Stimulated activated CD4-positive, alpha-beta T cell treated with anti-CD3 and anti-CD28 coated beads, Interleukin-1b, Interleukin-23, amount 100 ng/mL, for 24 hours (primary cell): Measurements from ENCODE around the gene ADRB2.
"Not testable (repeated sequence)": the region's sequence is repeated elsewhere in the genome, so short reads cannot be mapped to it uniquely, and the experiment has no call there.

Experiments used
- DNase-seq, 4 experiments: peaks; one replicate each; pipeline ENCODE4 v3.0.0-alpha.2; 2020; ENCODE audit warnings: low read depth in 4 of 4, low spot score in 1 of 4

The ADRB2 gene

GRCh38 chr5:148826053-148826738 lies at the start of gene ADRB2:
ADRB2 (plus strand) TSS chr5:148826611; CDS start chr5:148826832, 221 bp downstream.
- peak; percentile 57 to 78 (median 70) for DNase-seq

- no peak for DNase-seq
These were observed 49.6 kb upstream of the ADRB2 start for GRCh38 chr5:148776780-148777179.

GRCh38 chr5:148778882-148779281 lies 47.5 kb upstream of the ADRB2 start:
- no peak for DNase-seq

- DNase-seq = no peak
These were observed 45.7 kb upstream of the ADRB2 start for GRCh38 chr5:148780711-148781110.

DNA sequence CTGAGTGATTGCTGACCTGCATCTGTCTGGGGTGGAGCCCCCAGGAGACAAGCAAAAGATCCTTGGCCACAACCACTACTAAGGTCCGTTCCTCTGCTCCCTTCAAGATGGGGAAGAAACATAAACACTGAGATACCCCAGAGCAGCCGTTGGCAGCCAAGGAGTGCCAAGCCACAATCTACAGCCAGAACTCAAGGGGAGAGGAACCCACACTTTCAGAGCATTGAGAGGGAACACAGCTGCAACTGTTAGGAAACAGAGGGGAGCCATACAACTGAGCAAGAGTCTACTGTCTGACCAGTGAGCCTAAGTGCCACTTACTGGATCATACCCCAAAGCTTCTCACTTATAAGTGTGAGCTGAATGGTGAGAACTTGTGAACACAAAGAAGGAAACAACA lies 44.6 kb upstream of the ADRB2 start:
- no peak for DNase-seq

GRCh38 chr5:148785223-148785622 lies 41.2 kb upstream of the ADRB2 start:
- DNase-seq = no peak

GRCh38 chr5:148786456-148786855 lies 40.0 kb upstream of the ADRB2 start:
- DNase-seq = no peak

- no peak for DNase-seq
These were observed 37.8 kb upstream of the ADRB2 start for GRCh38 chr5:148788636-148789035.

- no peak for DNase-seq
These were observed 35.7 kb upstream of the ADRB2 start for GRCh38 chr5:148790545-148791333.

GRCh38 chr5:148791334-148791667 lies 35.1 kb upstream of the ADRB2 start:
- peak in 1 of 4 experiments; percentile 40 for DNase-seq

GRCh38 chr5:148791696-148792095 lies 34.7 kb upstream of the ADRB2 start:
- DNase-seq = no peak

DNA sequence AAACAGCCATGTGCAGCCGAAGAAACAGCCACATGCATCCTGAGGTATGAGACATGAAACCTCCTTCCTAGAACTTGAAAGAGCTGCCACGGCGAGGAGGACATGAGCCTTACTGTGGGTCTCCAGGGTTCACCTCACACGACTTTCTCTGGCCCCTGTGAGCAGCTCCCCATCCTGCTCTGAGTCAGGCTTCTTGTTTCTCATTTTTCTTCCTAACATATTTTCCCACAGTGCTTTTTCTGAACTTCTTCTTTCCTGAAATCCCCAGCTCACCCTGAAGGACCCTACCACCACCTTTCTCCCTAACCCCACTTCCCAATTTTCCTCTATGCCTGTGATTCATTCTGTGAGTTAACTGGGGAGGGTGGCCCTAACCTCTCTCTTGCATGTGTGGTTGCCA lies 33.7 kb upstream of the ADRB2 start:
- no peak for DNase-seq

- no peak for DNase-seq
These were observed 33.1 kb upstream of the ADRB2 start for GRCh38 chr5:148793261-148793660.

DNA sequence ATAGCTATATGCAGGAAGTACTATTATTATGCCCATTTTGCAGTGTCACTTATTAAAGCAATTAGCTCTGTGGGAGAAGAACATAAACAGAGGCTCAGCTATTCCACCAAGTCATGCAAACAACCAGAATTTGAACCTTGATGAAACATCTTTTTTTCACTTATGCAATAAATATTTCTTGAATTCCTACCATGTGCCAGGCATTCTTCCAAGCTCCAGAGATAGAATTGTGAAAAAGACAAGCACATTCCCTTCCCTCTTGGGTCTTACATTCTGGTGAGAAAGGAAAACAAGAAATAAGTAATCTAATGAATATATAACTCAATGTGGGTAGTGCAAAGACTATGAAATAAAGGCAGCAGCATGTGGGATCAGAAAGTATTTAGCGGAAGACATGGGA lies 32.1 kb upstream of the ADRB2 start:
- no peak for DNase-seq

- DNase-seq = no peak
These were observed 31.5 kb upstream of the ADRB2 start for GRCh38 chr5:148794729-148795561.

GRCh38 chr5:148796936-148797335 lies 29.5 kb upstream of the ADRB2 start:
- no peak for DNase-seq

GRCh38 chr5:148798786-148799185 lies 27.6 kb upstream of the ADRB2 start:
- no peak for DNase-seq

- DNase-seq = no peak
These were observed 26.5 kb upstream of the ADRB2 start for GRCh38 chr5:148799737-148800527.

GRCh38 chr5:148801682-148802276 lies 24.6 kb upstream of the ADRB2 start:
- no peak for DNase-seq

DNA sequence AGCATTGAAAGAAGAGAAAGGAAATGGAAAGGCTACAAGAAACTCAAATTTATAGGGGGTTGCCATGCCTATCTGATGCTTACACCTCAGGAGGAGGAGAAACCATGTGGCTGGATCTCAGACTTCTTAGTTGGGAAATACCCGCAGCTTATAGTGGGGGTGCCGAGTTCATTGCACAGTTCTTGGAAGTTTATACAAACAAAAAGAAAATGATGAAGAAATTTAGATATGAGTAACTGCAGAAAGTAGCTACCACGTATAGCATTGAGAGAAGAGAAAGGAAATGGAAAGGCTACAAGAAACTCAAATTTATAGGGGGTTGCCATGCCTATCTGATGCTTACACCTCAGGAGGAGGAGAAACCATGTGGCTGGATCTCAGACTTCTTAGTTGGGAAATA lies 23.0 kb upstream of the ADRB2 start:
- DNase-seq = not testable (repeated sequence)

DNA sequence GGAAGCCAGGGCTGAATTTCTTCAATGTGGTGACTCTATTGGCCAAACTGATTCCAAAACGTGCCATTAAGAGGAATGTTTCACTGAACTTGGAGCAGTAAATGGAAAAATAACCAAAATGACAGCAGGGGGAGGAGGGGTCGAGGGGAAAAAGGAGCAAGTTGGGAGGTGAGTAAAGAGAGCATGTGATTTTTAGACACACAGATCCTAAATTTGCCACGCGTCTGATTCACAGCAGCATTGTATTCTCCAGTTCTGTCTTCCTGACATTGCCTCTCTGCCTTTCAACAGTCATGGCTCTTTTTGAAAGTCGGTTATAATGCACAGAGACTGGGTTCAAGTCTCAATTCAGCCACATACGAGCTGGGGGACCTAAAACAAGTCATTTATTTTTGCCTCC lies 22.0 kb upstream of the ADRB2 start:
- DNase-seq = no peak
